ENCODE results near the gene DLX1. TPM values are rescaled to one million over a fixed set of nuclear protein-coding genes. Genes with fewer than 3 reads are reported as not detected.

Gene DLX1
- total RNA-seq, 1 experiment from 2014 or later: 3.5 TPM

DNA sequence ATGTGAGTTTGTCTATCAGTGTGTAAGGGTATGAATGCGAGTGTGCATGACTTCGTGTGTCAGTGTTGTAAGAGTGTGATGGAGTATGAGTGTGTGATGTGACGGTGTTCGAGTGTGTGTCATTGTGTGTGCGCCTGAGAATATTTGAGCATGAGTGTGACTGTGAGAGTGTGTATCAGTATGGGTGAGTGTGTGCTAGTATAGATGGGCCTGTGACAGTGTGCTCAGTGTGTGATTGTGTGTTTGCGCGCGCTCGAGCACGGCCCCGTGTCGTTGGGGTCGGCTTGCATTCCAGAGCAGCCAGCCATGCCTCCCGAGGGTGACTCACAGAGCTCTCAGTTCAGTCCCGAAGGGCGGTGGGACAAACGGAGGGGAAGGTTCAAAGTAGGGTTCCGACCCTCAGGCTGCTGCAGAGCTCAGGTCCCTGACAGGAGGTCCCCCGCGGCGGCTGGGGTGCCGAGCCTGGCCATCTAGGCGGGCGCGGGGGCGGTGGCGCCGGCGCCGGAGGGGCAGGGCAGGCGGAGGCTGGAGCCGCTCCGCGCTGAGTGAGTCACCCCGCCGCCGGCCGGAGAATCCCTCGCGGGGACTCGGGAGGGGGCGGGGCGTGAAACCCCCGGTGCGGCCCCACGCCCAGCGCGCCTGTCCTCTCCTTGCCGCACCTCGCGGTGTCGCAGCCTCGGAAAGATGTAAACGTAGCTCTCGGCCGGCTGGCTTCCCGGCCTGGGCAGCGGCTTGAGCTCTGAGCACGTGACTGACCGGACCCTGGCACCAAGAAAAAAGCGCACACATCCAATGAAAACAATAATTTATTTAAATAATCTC lies 13.6 kb downstream of the DLX1 start:
- Histone ChIP-seq H3K27me3 (ENCODE audit: control insufficient read depth, insufficient read depth, low read length) (no peaks in the 10 kb centered on the region; the same call in 1 of the 2 replicates), H3K9me3 (ENCODE audit: control insufficient read depth, insufficient read depth, low read depth, low read length) (no peaks in the 10 kb centered on the region), H3K4me1 (ENCODE audit: control insufficient read depth, insufficient read depth, low read length) (peaks cover 38% of the 10 kb centered on the region), H3K27ac (ENCODE audit: low read length) (peak overlapping the region; percentile 82), H3K4me3 (ENCODE audit: low read depth in 2 of 2, low read length in 2 of 2) (peak overlapping the region; percentile 34 to 56), H3K36me3 (ENCODE audit: control insufficient read depth, insufficient read depth, low read length) (no peaks in the 10 kb centered on the region; the same call in 1 of the 2 replicates)
- intact Hi-C loops (cut with micrococcal nuclease; ENCODE audit: unreplicated experiment): no loop called here
- CTCF ChIA-PET: interaction anchor here (0.6 to 0.9 kb wide), 2 partner anchors 12 to 19 kb away, joined by 5 to 8 read pairs; no protein-coding TSS in a partner anchor
- POLR2A ChIA-PET: interaction anchor here (0.5 to 0.6 kb wide), 2 partner anchors 30 to 82 kb away, joined by 8 to 10 read pairs; no protein-coding TSS in a partner anchor
- DNase-seq (ENCODE audit: low read depth, low spot score): no peak
- TF ChIP-seq, protein P1, sequence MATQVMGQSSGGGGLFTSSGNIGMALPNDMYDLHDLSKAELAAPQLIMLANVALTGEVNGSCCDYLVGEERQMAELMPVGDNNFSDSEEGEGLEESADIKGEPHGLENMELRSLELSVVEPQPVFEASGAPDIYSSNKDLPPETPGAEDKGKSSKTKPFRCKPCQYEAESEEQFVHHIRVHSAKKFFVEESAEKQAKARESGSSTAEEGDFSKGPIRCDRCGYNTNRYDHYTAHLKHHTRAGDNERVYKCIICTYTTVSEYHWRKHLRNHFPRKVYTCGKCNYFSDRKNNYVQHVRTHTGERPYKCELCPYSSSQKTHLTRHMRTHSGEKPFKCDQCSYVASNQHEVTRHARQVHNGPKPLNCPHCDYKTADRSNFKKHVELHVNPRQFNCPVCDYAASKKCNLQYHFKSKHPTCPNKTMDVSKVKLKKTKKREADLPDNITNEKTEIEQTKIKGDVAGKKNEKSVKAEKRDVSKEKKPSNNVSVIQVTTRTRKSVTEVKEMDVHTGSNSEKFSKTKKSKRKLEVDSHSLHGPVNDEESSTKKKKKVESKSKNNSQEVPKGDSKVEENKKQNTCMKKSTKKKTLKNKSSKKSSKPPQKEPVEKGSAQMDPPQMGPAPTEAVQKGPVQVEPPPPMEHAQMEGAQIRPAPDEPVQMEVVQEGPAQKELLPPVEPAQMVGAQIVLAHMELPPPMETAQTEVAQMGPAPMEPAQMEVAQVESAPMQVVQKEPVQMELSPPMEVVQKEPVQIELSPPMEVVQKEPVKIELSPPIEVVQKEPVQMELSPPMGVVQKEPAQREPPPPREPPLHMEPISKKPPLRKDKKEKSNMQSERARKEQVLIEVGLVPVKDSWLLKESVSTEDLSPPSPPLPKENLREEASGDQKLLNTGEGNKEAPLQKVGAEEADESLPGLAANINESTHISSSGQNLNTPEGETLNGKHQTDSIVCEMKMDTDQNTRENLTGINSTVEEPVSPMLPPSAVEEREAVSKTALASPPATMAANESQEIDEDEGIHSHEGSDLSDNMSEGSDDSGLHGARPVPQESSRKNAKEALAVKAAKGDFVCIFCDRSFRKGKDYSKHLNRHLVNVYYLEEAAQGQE (IDR thresholded peaks at IDR 0.05; ENCODE audit: insufficient read depth in 1 of 2, low read depth in 2 of 2, low read length in 1 of 2): no peak
- TF ChIP-seq SIN3A (IDR thresholded peaks at IDR 0.05; ENCODE audit: borderline replicate concordance, insufficient read depth, low read depth, low read length) (peak; percentile 36; the same call in 1 of the 2 replicates), POLR2AphosphoS5 (IDR thresholded peaks at IDR 0.05; ENCODE audit: low read depth, low read length) (no peak), TCF7L2 (IDR thresholded peaks at IDR 0.05; ENCODE audit: low read depth, low read length) (peak; percentile 78)
- TF ChIP-seq, protein P2, sequence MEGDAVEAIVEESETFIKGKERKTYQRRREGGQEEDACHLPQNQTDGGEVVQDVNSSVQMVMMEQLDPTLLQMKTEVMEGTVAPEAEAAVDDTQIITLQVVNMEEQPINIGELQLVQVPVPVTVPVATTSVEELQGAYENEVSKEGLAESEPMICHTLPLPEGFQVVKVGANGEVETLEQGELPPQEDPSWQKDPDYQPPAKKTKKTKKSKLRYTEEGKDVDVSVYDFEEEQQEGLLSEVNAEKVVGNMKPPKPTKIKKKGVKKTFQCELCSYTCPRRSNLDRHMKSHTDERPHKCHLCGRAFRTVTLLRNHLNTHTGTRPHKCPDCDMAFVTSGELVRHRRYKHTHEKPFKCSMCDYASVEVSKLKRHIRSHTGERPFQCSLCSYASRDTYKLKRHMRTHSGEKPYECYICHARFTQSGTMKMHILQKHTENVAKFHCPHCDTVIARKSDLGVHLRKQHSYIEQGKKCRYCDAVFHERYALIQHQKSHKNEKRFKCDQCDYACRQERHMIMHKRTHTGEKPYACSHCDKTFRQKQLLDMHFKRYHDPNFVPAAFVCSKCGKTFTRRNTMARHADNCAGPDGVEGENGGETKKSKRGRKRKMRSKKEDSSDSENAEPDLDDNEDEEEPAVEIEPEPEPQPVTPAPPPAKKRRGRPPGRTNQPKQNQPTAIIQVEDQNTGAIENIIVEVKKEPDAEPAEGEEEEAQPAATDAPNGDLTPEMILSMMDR (IDR thresholded peaks at IDR 0.05): no peak
- in situ Hi-C loops (cut with HindIII; ENCODE audit: low pct_unique_long_range_greater_than_20kb, low sequenced_read_pairs): no loop called here
- no TSS peak for BruUV-seq (replicated peaks)
- peak; percentile 24 for ATAC-seq

DNA sequence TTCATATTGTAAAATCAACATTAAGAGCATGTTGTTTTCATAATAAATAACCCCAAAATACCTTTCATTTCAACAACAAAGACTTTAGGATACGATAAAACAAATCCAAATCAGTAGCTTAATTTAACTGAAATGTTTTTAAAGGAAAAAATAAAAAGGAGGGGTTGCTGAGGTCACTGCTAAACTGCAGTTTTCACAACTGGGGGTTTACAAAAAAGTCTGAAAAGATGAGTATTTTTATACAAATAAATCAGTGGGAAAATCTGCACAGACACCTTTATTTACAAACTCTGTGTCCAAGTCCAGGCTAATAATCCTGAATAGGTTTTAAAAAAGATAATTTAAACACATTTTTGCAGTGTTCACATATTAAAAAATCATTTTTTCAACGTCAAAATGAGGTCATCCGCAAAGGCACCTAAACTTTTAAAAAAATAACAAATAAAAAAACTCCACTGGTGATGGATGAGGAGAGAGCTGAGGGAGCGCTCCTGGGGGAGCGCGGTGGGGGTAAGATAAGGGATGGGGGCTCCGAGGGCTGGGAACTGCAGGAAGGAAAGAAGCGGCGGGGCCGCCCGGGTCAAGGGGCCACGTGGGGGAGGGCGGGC lies 14.3 kb downstream of the DLX1 start:
- CTCF ChIA-PET: interaction anchor here (0.6 kb wide), 1 partner anchor 18 kb away, joined by 8 read pairs; no protein-coding TSS in a partner anchor
- POLR2A ChIA-PET: interaction anchor here (0.5 to 0.6 kb wide), 2 partner anchors 29 to 81 kb away, joined by 8 to 10 read pairs; no protein-coding TSS in a partner anchor
- BruUV-seq (replicated peaks): no TSS peak

More for the DNA sequence above, 14.3 kb downstream of the DLX1 start:
- Histone ChIP-seq H3K27me3 (ENCODE audit: control insufficient read depth, insufficient read depth, low read length) (no peaks in the 10 kb centered on the region), H3K9me3 (ENCODE audit: control insufficient read depth, insufficient read depth, low read depth, low read length) (no peaks in the 10 kb centered on the region), H3K36me3 (ENCODE audit: control insufficient read depth, insufficient read depth, low read length) (no peaks in the 10 kb centered on the region; the same call in 1 of the 2 replicates), H3K4me1 (ENCODE audit: control insufficient read depth, insufficient read depth, low read length) (peaks cover 38% of the 10 kb centered on the region), H3K27ac (ENCODE audit: low read length) (peak overlapping the region; percentile 82), H3K4me3 (ENCODE audit: low read depth in 2 of 2, low read length in 2 of 2) (peak overlapping the region; percentile 34 to 56)
- DNase-seq (ENCODE audit: low read depth, low spot score) (no peak), ATAC-seq (no peak)
- TF ChIP-seq TCF7L2 (IDR thresholded peaks at IDR 0.05; ENCODE audit: low read depth, low read length): no peak
- TF ChIP-seq, protein P2 (IDR thresholded peaks at IDR 0.05): no peak
- TF ChIP-seq SIN3A (IDR thresholded peaks at IDR 0.05; ENCODE audit: borderline replicate concordance, insufficient read depth, low read depth, low read length): no peak
- TF ChIP-seq, protein P1 (IDR thresholded peaks at IDR 0.05; ENCODE audit: insufficient read depth in 1 of 2, low read depth in 2 of 2, low read length in 1 of 2): no peak
- TF ChIP-seq POLR2AphosphoS5 (IDR thresholded peaks at IDR 0.05; ENCODE audit: low read depth, low read length): no peak
- in situ Hi-C loops (cut with HindIII; ENCODE audit: low pct_unique_long_range_greater_than_20kb, low sequenced_read_pairs): no loop called here
- intact Hi-C loops (cut with micrococcal nuclease; ENCODE audit: unreplicated experiment): loop anchor here (5.0 to 10.0 kb wide), 3 partner anchors 105 to 527 kb away; partner anchors contain the start of genes HAT1 and METAP1D

All from Panc1 (cell line).